ENCODE measurements around the gene TMOD3.
"Not testable (repeated sequence)": the region's sequence is repeated elsewhere in the genome, so short reads cannot be mapped to it uniquely, and the experiment has no call there.

Gene TMOD3

GRCh38 chr15:51829376-51830275 is at the start of gene TMOD3:
Gene TMOD3, plus strand, starts transcription at chr15:51829653. Its CDS starts 33,232 bp downstream, at chr15:51862885.
- H3K27me3 ChIP-seq (ENCODE audit: insufficient read depth, low read length) = no peaks in the 10 kb centered on the region
- peaks cover 54% of the 10 kb centered on the region for H3K79me2 ChIP-seq (ENCODE audit: control insufficient read depth, insufficient read depth, low read length, unreplicated experiment)
- H3K4me3 ChIP-seq (ENCODE audit: low read depth, low read length) = peak within 1 kb of the TSS; percentile 93
- H3K27ac ChIP-seq (ENCODE audit: low read depth, low read length) = peak within 1 kb of the TSS; percentile 83
- H2AFZ ChIP-seq (ENCODE audit: low read length, unreplicated experiment) = peak within 1 kb of the TSS; percentile 74
- H3K4me1 ChIP-seq (ENCODE audit: control insufficient read depth, insufficient read depth, low read length, unreplicated experiment) = peaks cover 32% of the 10 kb centered on the region
- no peaks in the 10 kb centered on the region for H3K36me3 ChIP-seq (ENCODE audit: insufficient read depth, low read length)

DNA sequence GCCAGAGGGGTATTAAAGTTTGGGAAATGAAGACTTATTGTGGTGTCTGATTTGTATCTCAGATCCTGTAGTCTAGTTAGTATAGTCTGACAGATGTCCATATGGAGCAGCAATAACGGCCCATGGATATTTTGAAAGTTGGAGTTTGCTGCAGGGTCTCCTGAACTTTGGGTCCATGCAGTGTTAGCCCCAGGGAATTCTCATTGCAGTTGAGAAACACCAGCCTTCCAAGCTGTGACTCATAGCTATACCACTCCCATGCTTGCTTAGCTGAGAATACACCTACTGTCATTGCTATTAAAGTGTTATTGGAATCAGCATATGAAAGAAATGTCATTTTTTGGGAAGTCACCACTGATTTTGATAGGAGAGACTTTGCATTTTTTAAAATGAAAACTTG is 48.8 kb upstream of the TMOD3 start:
- no peak overlapping the region for H3K27ac ChIP-seq (ENCODE audit: low read depth, low read length)
- no peak overlapping the region for H3K4me3 ChIP-seq (ENCODE audit: low read depth, low read length)

DNA sequence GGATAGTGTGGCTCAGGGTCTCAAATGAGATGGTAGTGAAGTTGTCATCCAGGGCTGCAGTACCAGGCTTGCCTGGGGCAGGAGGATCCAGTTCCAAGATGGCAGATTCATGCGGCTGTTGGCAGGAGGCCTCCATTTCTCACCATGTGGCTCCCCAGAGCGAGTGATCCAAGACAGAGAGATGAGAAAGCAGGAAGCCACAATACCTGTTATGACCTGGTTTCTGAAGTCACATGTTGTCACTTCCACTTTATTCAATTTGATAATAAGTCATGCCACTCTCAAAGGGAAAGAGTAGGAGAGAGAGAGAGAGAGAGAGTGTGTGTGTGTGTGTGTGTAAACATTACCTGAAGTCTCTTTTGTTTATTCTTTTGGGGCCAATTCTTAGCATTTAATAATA is 47.9 kb upstream of the TMOD3 start:
- H3K79me2 ChIP-seq (ENCODE audit: control insufficient read depth, insufficient read depth, low read length, unreplicated experiment) = no peaks in the 10 kb centered on the region

More for the DNA sequence above, 48.8 kb upstream of the TMOD3 start:
- no peaks in the 10 kb centered on the region for H3K79me2 ChIP-seq (ENCODE audit: control insufficient read depth, insufficient read depth, low read length, unreplicated experiment)
- no peaks in the 10 kb centered on the region for H3K27me3 ChIP-seq (ENCODE audit: insufficient read depth, low read length)
- H3K4me1 ChIP-seq (ENCODE audit: control insufficient read depth, insufficient read depth, low read length, unreplicated experiment) = peaks cover 7% of the 10 kb centered on the region
- no peaks in the 10 kb centered on the region for H3K36me3 ChIP-seq (ENCODE audit: insufficient read depth, low read length)
- no peak overlapping the region for H2AFZ ChIP-seq (ENCODE audit: low read length, unreplicated experiment)

DNA sequence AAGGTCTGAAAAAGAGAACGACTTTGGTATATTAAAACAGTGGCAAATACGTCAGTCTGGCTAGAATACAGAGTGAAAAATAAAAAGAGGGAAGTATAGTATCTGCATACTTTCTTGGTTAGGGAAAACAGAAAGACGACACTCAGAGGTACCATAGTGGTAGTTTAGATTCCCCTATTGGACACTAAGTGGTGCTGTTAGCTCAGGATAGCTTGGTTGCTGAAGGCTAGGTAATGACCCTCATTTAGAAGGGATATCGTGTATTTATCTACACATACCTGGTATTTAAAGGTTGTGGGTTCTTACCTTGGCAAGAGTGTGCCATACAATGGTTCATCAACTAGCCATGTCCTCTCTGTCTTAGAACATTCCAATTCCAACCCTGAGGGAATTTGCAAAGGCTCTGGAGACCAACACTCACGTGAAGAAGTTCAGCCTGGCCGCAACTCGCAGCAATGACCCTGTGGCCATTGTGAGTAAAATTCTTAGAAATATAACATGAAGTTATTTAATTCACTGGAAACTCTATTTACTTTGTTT is 47.0 kb upstream of the TMOD3 start:
- Histone ChIP-seq H2AFZ (ENCODE audit: low read length, unreplicated experiment) (no peak overlapping the region), H3K4me3 (ENCODE audit: low read depth, low read length) (no peak overlapping the region), H3K27me3 (ENCODE audit: insufficient read depth, low read length) (no peaks in the 10 kb centered on the region), H3K27ac (ENCODE audit: low read depth, low read length) (no peak overlapping the region), H3K36me3 (ENCODE audit: insufficient read depth, low read length) (peaks cover 6% of the 10 kb centered on the region), H3K4me1 (ENCODE audit: control insufficient read depth, insufficient read depth, low read length, unreplicated experiment) (peaks cover 7% of the 10 kb centered on the region), H3K79me2 (ENCODE audit: control insufficient read depth, insufficient read depth, low read length, unreplicated experiment) (no peaks in the 10 kb centered on the region)

More for the DNA sequence above, 47.9 kb upstream of the TMOD3 start:
- no peak overlapping the region for H3K27ac ChIP-seq (ENCODE audit: low read depth, low read length)
- no peak overlapping the region for H2AFZ ChIP-seq (ENCODE audit: low read length, unreplicated experiment)
- H3K27me3 ChIP-seq (ENCODE audit: insufficient read depth, low read length) = no peaks in the 10 kb centered on the region
- H3K36me3 ChIP-seq (ENCODE audit: insufficient read depth, low read length) = peaks cover 3% of the 10 kb centered on the region
- peaks cover 7% of the 10 kb centered on the region for H3K4me1 ChIP-seq (ENCODE audit: control insufficient read depth, insufficient read depth, low read length, unreplicated experiment)
- H3K4me3 ChIP-seq (ENCODE audit: low read depth, low read length) = no peak overlapping the region

- Histone ChIP-seq H2AFZ (ENCODE audit: low read length, unreplicated experiment) (no peak overlapping the region), H3K36me3 (ENCODE audit: insufficient read depth, low read length) (peaks cover 6% of the 10 kb centered on the region), H3K4me3 (ENCODE audit: low read depth, low read length) (no peak overlapping the region), H3K27ac (ENCODE audit: low read depth, low read length) (no peak overlapping the region), H3K4me1 (ENCODE audit: control insufficient read depth, insufficient read depth, low read length, unreplicated experiment) (peaks cover 7% of the 10 kb centered on the region), H3K27me3 (ENCODE audit: insufficient read depth, low read length) (no peaks in the 10 kb centered on the region), H3K79me2 (ENCODE audit: control insufficient read depth, insufficient read depth, low read length, unreplicated experiment) (no peaks in the 10 kb centered on the region)
Measured at GRCh38 chr15:51783967-51784366, 45.5 kb upstream of the TMOD3 start.

GRCh38 chr15:51787130-51787529 is 42.3 kb upstream of the TMOD3 start:
- H3K79me2 ChIP-seq (ENCODE audit: control insufficient read depth, insufficient read depth, low read length, unreplicated experiment); H3K36me3 ChIP-seq (ENCODE audit: insufficient read depth, low read length); H2AFZ ChIP-seq (ENCODE audit: low read length, unreplicated experiment); H3K4me3 ChIP-seq (ENCODE audit: low read depth, low read length); H3K27ac ChIP-seq (ENCODE audit: low read depth, low read length); H3K27me3 ChIP-seq (ENCODE audit: insufficient read depth, low read length); H3K4me1 ChIP-seq (ENCODE audit: control insufficient read depth, insufficient read depth, low read length, unreplicated experiment): not testable (repeated sequence)

DNA sequence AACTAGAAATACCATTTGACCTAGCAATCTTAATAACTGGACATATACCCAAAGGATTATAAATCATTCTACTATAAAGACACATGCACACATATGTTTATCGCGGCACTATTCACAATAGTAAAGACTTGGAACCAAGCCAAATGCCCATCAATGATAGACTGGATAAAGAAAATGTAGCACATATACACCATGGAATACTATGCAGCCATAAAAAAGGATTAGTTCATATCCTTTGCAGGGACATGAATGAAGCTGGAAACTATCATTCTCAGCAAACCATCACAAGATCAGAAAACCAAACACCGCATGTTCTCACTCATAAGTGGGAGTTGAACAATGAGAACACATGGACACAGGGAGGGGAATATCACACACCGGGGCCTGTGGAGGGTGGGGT is 37.0 kb upstream of the TMOD3 start:
- not testable (repeated sequence) for H3K36me3 ChIP-seq (ENCODE audit: insufficient read depth, low read length); H3K27ac ChIP-seq (ENCODE audit: low read depth, low read length); H3K27me3 ChIP-seq (ENCODE audit: insufficient read depth, low read length); H3K79me2 ChIP-seq (ENCODE audit: control insufficient read depth, insufficient read depth, low read length, unreplicated experiment); H3K4me3 ChIP-seq (ENCODE audit: low read depth, low read length); H2AFZ ChIP-seq (ENCODE audit: low read length, unreplicated experiment)
- peaks cover 13% of the 10 kb centered on the region for H3K4me1 ChIP-seq (ENCODE audit: control insufficient read depth, insufficient read depth, low read length, unreplicated experiment)

DNA sequence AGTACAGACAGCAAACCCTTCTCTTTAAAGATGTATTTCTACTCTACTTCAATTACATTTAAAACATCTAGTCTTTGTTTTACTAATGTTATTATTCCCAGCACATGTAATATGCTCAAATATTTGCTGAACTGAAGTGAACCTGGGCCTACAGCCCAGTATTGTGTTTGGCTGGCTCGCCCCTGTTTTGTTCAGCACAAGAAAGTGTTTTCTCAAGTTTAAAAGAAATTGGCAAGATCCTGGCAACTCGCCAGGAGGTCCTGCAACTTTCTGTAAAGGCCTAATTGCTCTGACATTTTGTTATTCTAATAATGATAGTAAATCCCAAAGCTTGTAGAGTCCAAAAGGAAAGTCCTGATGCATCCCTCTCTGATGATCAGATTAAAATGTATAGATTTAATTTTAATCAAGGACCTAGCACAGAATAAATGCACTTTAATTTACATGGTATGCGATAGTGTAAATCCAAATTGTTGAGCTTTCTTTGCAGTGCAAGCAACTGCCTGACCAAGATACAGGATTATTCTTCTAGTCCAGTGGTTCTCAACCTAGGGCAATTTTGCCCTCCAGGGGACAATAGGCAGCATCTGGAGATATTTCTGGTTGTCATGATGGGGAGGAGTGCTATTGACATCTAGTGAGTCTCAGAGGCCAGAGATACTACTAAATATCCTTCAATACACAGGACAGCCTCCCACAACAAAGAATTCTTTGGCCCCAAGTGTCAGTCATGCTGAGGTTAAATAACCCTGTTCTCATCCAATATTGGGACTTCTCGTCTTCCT is 35.7 kb upstream of the TMOD3 start:
- Histone ChIP-seq H3K79me2 (ENCODE audit: control insufficient read depth, insufficient read depth, low read length, unreplicated experiment) (no peaks in the 10 kb centered on the region), H3K27ac (ENCODE audit: low read depth, low read length) (no peak overlapping the region), H3K4me3 (ENCODE audit: low read depth, low read length) (no peak overlapping the region), H3K27me3 (ENCODE audit: insufficient read depth, low read length) (no peaks in the 10 kb centered on the region), H3K4me1 (ENCODE audit: control insufficient read depth, insufficient read depth, low read length, unreplicated experiment) (peaks cover 13% of the 10 kb centered on the region), H3K36me3 (ENCODE audit: insufficient read depth, low read length) (no peaks in the 10 kb centered on the region), H2AFZ (ENCODE audit: low read length, unreplicated experiment) (no peak overlapping the region)

DNA sequence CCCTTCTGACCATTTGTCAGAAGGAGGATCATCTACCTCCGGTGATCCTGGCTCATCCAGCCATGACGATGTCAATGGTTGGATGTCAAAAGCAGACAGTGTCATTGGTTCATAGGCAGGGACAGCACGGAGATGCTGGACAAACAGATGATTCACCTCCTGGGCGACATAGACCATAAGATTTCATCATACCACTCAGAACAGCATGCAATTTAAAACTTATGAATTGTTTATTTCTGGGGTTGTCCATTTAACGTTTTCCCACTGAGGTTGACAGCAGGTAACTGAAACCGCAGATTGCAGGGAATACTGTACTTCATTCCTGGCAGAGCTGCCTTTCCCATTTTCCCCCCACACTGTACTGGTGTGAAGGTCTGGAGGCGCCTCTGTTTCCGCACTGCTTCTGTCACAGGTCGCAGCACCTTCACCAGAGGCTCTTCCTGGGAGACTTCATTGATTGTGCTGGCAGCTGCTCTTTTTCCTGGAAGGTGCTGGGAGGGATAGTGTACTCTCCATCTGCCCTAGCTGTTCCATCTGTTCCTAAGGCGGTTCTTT is 32.5 kb upstream of the TMOD3 start:
- Histone ChIP-seq H3K36me3 (ENCODE audit: insufficient read depth, low read length) (no peaks in the 10 kb centered on the region), H2AFZ (ENCODE audit: low read length, unreplicated experiment) (no peak overlapping the region), H3K79me2 (ENCODE audit: control insufficient read depth, insufficient read depth, low read length, unreplicated experiment) (no peaks in the 10 kb centered on the region), H3K27ac (ENCODE audit: low read depth, low read length) (no peak overlapping the region), H3K4me1 (ENCODE audit: control insufficient read depth, insufficient read depth, low read length, unreplicated experiment) (peaks cover 13% of the 10 kb centered on the region), H3K27me3 (ENCODE audit: insufficient read depth, low read length) (no peaks in the 10 kb centered on the region), H3K4me3 (ENCODE audit: low read depth, low read length) (no peak overlapping the region)

DNA sequence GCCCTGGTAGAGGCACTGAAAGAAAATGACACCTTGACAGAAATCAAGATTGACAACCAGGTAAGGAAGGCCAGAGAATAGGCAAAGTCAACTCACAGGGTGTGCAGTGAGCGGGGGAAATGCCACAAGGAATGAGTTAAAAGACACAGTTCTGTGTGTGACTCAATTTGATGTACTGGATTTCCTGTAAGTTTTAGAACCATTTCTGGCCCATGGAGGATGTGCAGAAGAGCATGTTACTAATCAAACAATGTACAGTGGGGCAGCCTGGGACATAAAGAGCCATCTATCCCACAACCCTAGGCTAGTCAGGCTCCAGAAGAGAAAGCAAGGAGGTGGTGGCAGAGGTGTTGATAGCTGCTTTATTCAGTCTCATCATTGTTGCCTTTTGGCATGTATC is 31.2 kb upstream of the TMOD3 start:
- Histone ChIP-seq H2AFZ (ENCODE audit: low read length, unreplicated experiment) (no peak overlapping the region), H3K27ac (ENCODE audit: low read depth, low read length) (no peak overlapping the region), H3K4me3 (ENCODE audit: low read depth, low read length) (no peak overlapping the region), H3K36me3 (ENCODE audit: insufficient read depth, low read length) (no peaks in the 10 kb centered on the region), H3K79me2 (ENCODE audit: control insufficient read depth, insufficient read depth, low read length, unreplicated experiment) (no peaks in the 10 kb centered on the region), H3K27me3 (ENCODE audit: insufficient read depth, low read length) (no peaks in the 10 kb centered on the region), H3K4me1 (ENCODE audit: control insufficient read depth, insufficient read depth, low read length, unreplicated experiment) (peaks cover 10% of the 10 kb centered on the region)
